Measurements from ENCODE around the gene LRIT1. TPM values are rescaled to one million over a fixed set of nuclear protein-coding genes. Genes with fewer than 3 reads are reported as not detected.
"Not testable (repeated sequence)": the region's sequence is repeated elsewhere in the genome, so short reads cannot be mapped to it uniquely, and the experiment has no call there.

LRIT1 gene
- total RNA-seq, 1 experiment from 2014 or later = not detected

- Histone ChIP-seq H3F3A (ENCODE audit: insufficient read depth, low read depth) (no peaks in the 10 kb centered on the region), H3K9me3 (ENCODE audit: insufficient read depth, low read depth) (no peaks in the 10 kb centered on the region), H4K20me1 (ENCODE audit: insufficient read depth) (no peaks in the 10 kb centered on the region), H3K4me3 (no peak overlapping the region), H3K4me2 (no peak overlapping the region), H3K27me3 (ENCODE audit: insufficient read depth, low read depth) (peaks cover 31% of the 10 kb centered on the region), H3K4me1 (replicated peaks; ENCODE audit: insufficient read depth) (no peaks in the 10 kb centered on the region), H3K36me3 (ENCODE audit: low read depth) (no peaks in the 10 kb centered on the region), H3K79me2 (ENCODE audit: low read depth) (no peaks in the 10 kb centered on the region), H2AFZ (no peak overlapping the region), H3K9me2 (ENCODE audit: insufficient read depth) (no peaks in the 10 kb centered on the region), H3K27ac (no peak overlapping the region)
- intact Hi-C loops (cut with micrococcal nuclease; ENCODE audit: unreplicated experiment) = no loop called here
- POLR2A ChIA-PET (ENCODE audit: unreplicated experiment) = no interaction called here
- BruUV-seq (replicated peaks) = no TSS peak
- CTCF ChIA-PET = no interaction called here
- TF ChIP-seq CTCF (conservative IDR thresholded peaks at IDR 0.05) = no peak
- TF ChIP-seq EZH2 (IDR thresholded peaks at IDR 0.05; ENCODE audit: low read depth) = no peak
- no peak for DNase-seq
Observed at GRCh38 chr10:84288151-84288550, 46.8 kb upstream of the LRIT1 start.

DNA sequence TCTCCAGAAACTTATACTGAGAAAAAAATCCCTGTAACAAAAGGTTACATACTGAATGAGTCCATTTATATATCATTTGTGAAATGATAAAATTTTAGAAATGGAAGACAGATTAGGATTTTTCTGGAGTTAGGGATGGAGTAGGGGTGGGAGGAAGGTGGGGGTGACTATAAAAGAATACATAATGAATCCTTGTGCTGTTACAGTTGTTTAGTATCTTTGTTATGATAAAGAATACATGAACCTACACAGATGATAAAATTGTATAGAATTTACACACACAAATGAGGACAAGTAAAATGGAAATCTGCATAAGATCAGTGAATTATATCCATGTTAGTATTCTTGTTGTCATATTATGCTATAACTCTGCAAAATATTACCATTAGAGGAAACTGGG is 45.3 kb upstream of the LRIT1 start:
- DNase-seq = no peak
- H3K9me2 ChIP-seq (ENCODE audit: insufficient read depth) = no peaks in the 10 kb centered on the region
- BruUV-seq (replicated peaks) = no TSS peak
- no peaks in the 10 kb centered on the region for H3K79me2 ChIP-seq (ENCODE audit: low read depth)
- H3K4me3 ChIP-seq = no peak overlapping the region
- TF ChIP-seq EZH2 (IDR thresholded peaks at IDR 0.05; ENCODE audit: low read depth) (no peak), CTCF (conservative IDR thresholded peaks at IDR 0.05) (no peak)
- no peaks in the 10 kb centered on the region for H3K4me1 ChIP-seq (replicated peaks; ENCODE audit: insufficient read depth)
- H3K4me2 ChIP-seq = no peak overlapping the region
- no peak overlapping the region for H2AFZ ChIP-seq
- intact Hi-C loops (cut with micrococcal nuclease; ENCODE audit: unreplicated experiment) = no loop called here
- no peaks in the 10 kb centered on the region for H3K9me3 ChIP-seq (ENCODE audit: insufficient read depth, low read depth)
- H3K36me3 ChIP-seq (ENCODE audit: low read depth) = no peaks in the 10 kb centered on the region
- H3K27me3 ChIP-seq (ENCODE audit: insufficient read depth, low read depth) = peaks cover 31% of the 10 kb centered on the region
- ChIA-PET POLR2A (ENCODE audit: unreplicated experiment) (no interaction called here), CTCF (no interaction called here)
- no peaks in the 10 kb centered on the region for H3F3A ChIP-seq (ENCODE audit: insufficient read depth, low read depth)
- H4K20me1 ChIP-seq (ENCODE audit: insufficient read depth) = no peaks in the 10 kb centered on the region
- H3K27ac ChIP-seq = no peak overlapping the region

GRCh38 chr10:84279876-84280475 is 38.6 kb upstream of the LRIT1 start:
- POLR2A ChIA-PET (ENCODE audit: unreplicated experiment); DNase-seq; H3K36me3 ChIP-seq (ENCODE audit: low read depth); H3K79me2 ChIP-seq (ENCODE audit: low read depth); BruUV-seq (replicated peaks); H4K20me1 ChIP-seq (ENCODE audit: insufficient read depth); H3K27me3 ChIP-seq (ENCODE audit: insufficient read depth, low read depth); H3K9me2 ChIP-seq (ENCODE audit: insufficient read depth); H3K27ac ChIP-seq; H3F3A ChIP-seq (ENCODE audit: insufficient read depth, low read depth); H3K9me3 ChIP-seq (ENCODE audit: insufficient read depth, low read depth); intact Hi-C loops (cut with micrococcal nuclease; ENCODE audit: unreplicated experiment); CTCF ChIA-PET; H3K4me1 ChIP-seq (replicated peaks; ENCODE audit: insufficient read depth): not testable (repeated sequence)
- peak overlapping the region; percentile 47; the same call in 1 of the 2 replicates for H3K4me3 ChIP-seq
- peak overlapping the region; percentile 71 for H2AFZ ChIP-seq
- H3K4me2 ChIP-seq = peak overlapping the region; percentile 43

GRCh38 chr10:84270708-84271107 is 29.4 kb upstream of the LRIT1 start:
- Histone ChIP-seq H3K9me2 (ENCODE audit: insufficient read depth) (no peaks in the 10 kb centered on the region), H3K27ac (peak overlapping the region; percentile 64; the same call in 1 of the 2 replicates), H2AFZ (no peak overlapping the region), H3K4me3 (no peak overlapping the region), H3K36me3 (ENCODE audit: low read depth) (no peaks in the 10 kb centered on the region), H3K4me1 (replicated peaks; ENCODE audit: insufficient read depth) (peaks cover 20% of the 10 kb centered on the region), H3K4me2 (no peak overlapping the region), H3F3A (ENCODE audit: insufficient read depth, low read depth) (peaks cover 19% of the 10 kb centered on the region), H3K9me3 (ENCODE audit: insufficient read depth, low read depth) (no peaks in the 10 kb centered on the region), H3K79me2 (ENCODE audit: low read depth) (no peaks in the 10 kb centered on the region), H4K20me1 (ENCODE audit: insufficient read depth) (no peaks in the 10 kb centered on the region), H3K27me3 (ENCODE audit: insufficient read depth, low read depth) (no peaks in the 10 kb centered on the region)
- ChIA-PET CTCF (no interaction called here), POLR2A (ENCODE audit: unreplicated experiment) (no interaction called here)
- intact Hi-C loops (cut with micrococcal nuclease; ENCODE audit: unreplicated experiment) = loop anchor here (1.0 kb wide), 2 partner anchors 66 to 224 kb away; no protein-coding TSS in a partner anchor
- BruUV-seq (replicated peaks) = no TSS peak
- DNase-seq = no peak
- no peak for TF ChIP-seq EZH2 (IDR thresholded peaks at IDR 0.05; ENCODE audit: low read depth)
- TF ChIP-seq CTCF (conservative IDR thresholded peaks at IDR 0.05) = no peak

All from PC-9 (cell line).